T1000 (cell line): ENCODE data around the gene DNHD1.

Source experiments
- DNase-seq: peaks from one replicate; lab custom pipeline; 2025; ENCODE audit warnings: mixed read lengths; lab: John Stamatoyannopoulos, UW

DNHD1 gene, protein sequence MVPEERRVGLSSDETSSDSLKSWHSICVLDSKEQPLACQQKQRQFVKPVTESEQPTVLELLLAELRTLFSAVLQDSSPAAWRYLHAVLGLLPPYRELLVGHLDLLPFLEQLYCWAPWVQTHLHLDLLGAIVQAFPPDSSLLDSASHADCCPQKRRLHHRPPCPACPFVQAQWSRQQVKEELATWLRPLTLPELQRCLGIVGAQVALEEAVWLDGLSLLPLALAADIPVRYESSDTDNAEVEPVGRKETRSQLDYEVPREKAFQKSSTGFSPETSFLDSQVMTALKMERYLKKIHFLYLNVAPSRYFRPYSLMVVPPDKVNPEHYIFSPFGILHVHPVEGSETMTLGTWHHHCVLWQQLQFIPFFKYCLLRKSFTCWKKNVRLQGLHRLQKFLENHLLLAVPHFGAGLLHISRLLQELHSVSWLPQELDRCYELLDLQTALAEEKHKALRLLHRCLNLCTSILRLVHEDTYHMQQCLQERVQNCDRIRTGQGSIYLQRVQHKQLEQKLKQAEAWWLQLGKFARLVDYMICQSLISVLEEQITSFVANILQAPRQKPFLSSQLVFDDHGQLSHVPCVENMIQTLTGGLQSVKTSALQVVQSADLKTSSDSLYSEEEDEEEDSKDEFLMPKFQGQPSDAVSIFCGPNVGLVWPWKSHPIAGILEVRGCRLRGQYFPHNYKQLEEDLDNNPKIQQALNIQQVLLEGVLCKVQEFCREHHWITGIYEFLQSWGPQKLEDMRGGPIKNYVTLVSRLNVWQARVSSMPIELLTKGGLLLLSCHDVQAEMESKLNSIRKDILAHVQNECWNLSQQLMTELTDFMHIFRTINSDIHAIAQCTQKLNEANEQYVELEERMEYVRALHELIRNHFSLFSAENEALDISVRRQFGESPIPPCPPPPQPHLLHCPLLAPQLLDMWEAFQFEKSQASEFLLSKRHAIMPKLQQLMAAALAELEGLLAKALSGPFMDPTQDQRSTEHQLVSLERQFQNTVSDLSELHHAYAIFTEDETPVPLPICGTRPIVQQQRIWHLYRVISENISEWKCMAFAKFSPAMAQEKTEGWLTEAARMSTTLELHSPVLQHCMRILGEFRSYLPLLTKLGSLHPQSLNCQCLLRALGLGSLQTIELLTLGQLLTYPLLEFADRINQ (N-terminal part only)

GRCh38 chr11:6497069-6497839 lies at the start of gene DNHD1:
Gene DNHD1 (plus strand): TSS chr11:6497280. CDS start chr11:6498216, 936 bp downstream.
- no peak for DNase-seq

DNA sequence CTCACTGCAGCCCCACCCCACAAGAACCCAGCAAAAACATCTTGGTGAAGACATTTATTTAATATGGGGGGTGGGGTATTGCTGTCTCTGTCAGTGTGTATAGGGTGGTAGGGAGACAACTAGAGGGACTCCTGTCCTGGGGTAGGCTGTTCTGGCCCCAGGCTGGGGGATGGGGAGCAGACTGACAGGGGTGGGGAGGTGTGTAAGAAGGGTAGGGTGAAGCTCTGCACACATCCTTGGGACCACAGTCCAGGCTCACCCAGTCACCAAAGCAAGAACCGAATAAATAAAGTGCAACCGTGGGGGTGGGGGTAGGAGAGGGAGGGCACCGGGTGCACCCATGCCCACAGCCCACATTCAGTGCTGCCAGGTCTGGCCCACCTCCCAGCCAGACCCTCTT lies 48.5 kb upstream of the DNHD1 start:
- DNase-seq: no peak

GRCh38 chr11:6452219-6452618 lies 44.9 kb upstream of the DNHD1 start:
- no peak for DNase-seq

DNA sequence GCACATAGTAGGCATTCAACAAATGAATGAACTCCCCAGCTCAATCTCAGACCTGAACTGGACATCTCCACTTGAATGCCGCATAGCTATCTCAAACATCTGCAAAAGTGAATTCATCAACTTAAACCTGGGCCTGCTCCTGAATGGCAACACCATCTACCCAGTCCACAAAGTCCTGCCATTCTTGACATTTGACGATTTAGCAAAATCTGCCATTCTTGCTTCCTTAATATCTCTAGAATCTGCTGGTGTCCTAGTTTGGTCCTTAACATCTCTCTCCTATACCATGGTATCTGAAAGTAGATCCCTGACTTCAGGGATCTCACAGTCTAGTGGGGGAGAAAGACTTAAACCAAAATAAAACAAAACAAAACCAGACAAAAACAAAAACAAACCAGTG lies 43.9 kb upstream of the DNHD1 start:
- DNase-seq: no peak

DNA sequence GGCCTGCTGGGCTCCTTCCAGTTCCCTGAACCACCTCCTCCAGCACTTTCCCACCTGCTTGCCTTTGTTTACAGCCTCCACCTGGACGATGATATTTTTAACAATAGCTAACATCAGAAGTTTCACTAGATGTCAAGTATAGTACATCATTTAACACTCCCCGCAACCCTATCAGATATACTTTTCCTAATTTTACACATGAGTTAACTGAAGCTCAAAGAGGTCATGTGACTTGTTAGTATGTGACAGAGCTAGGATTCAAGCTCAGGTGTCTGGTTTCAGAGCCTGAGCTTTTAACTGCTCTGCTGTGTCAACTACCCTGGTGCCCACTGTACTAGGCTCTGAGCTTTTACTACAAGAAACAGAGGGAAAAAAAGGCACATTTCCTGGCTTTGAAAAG lies 42.0 kb upstream of the DNHD1 start:
- no peak for DNase-seq

- DNase-seq: no peak
Measured at GRCh38 chr11:6456361-6457073, 40.6 kb upstream of the DNHD1 start.

GRCh38 chr11:6457581-6458320 lies 39.3 kb upstream of the DNHD1 start:
- DNase-seq: no peak

GRCh38 chr11:6458352-6459098 lies 38.6 kb upstream of the DNHD1 start:
- DNase-seq: no peak

GRCh38 chr11:6459099-6459450 lies 38.0 kb upstream of the DNHD1 start:
- DNase-seq: no peak

GRCh38 chr11:6468712-6469495 lies 28.2 kb upstream of the DNHD1 start:
- peak; percentile 5 for DNase-seq

GRCh38 chr11:6469599-6469998 lies 27.5 kb upstream of the DNHD1 start:
- DNase-seq: no peak

GRCh38 chr11:6472934-6473333 lies 24.1 kb upstream of the DNHD1 start:
- no peak for DNase-seq

- peak; percentile 78 for DNase-seq
Measured at GRCh38 chr11:6473451-6474412, 23.3 kb upstream of the DNHD1 start, which contains the start of gene TRIM3. Gene TRIM3 (minus strand): TSS chr11:6473941. CDS start chr11:6465695, 8,246 bp downstream.

GRCh38 chr11:6474413-6474792 lies 22.7 kb upstream of the DNHD1 start:
- DNase-seq: no peak

- no peak for DNase-seq
Measured at GRCh38 chr11:6474806-6475500, 22.1 kb upstream of the DNHD1 start.

DNA sequence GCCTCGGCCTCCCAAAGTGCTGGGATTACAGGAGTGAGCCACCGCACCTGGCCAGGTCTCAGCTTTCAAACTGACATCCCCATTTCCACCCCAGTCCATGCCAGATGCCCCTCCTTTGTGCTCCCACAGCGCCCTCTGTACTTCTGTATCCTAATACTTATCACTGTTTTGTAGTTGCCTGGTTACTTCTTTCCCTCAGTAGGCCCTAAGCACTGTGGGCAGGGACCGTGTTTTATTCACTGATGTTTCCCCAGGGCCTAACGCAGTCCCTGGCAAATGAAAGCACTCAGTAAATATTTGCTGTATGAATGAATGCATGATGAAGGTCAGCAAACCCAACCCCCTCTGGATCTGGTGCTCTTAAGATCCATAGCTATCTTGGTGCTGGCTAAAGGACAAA lies 21.1 kb upstream of the DNHD1 start:
- no peak for DNase-seq

DNA sequence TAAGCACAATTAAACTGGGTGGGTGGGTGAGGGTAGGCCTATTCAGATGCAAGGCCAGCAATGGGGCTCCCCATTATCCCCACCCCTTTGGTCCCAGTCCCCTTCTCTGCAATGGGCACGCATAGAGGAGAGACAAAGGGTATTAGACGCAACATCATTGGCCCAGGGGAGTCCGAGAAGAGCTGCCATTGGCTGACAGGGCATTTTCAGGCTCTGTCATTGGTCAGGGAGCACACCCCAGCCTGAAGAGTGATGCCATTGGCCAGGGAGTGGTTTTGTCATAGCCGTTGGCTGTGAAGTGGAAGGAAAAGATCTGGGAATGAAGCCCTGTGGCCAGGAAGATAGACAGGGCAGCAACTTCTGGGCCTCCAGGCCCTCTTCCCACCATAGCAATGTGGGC lies 20.5 kb upstream of the DNHD1 start:
- no peak for DNase-seq
